Stimulated activated CD4-positive, alpha-beta T cell treated with anti-CD3 and anti-CD28 coated beads, Interleukin-15, amount 100 ng/mL, for 24 hours (primary cell): ENCODE results near the gene TRANK1.
"Not testable (repeated sequence)": the region's sequence is repeated elsewhere in the genome, so short reads cannot be mapped to it uniquely, and the experiment has no call there.

Experiments used
- DNase-seq: peaks from one replicate; pipeline ENCODE4 v3.0.0-alpha.2; 2020

Gene TRANK1

GRCh38 chr3:36944641-36945270 lies at the start of gene TRANK1:
TRANK1 (minus strand) TSS chr3:36945054; CDS start chr3:36944809, 245 bp downstream.
- peak; percentile 87 for DNase-seq

GRCh38 chr3:36993326-36994283 lies 48.8 kb upstream of the TRANK1 start, which contains the start of gene MLH1:
MLH1 (plus strand) TSS chr3:36993518; CDS start chr3:36993548, 30 bp downstream.
- peak; percentile 94 for DNase-seq

GRCh38 chr3:36992806-36993325 lies 48.0 kb upstream of the TRANK1 start, which contains the start of gene EPM2AIP1:
EPM2AIP1 (minus strand) TSS chr3:36993131; CDS start chr3:36993077, 54 bp downstream.
- peak; percentile 98 for DNase-seq

- DNase-seq, result peak; percentile 25
These were observed 47.3 kb upstream of the TRANK1 start for GRCh38 chr3:36991923-36992805.

GRCh38 chr3:36991147-36991546 lies 46.3 kb upstream of the TRANK1 start:
- peak; percentile 42 for DNase-seq

GRCh38 chr3:36989568-36989967 lies 44.7 kb upstream of the TRANK1 start:
- no peak for DNase-seq

- no peak for DNase-seq
These were observed 44.2 kb upstream of the TRANK1 start for GRCh38 chr3:36989005-36989404.

GRCh38 chr3:36988356-36988755 lies 43.5 kb upstream of the TRANK1 start:
- no peak for DNase-seq

GRCh38 chr3:36981006-36981405 lies 36.2 kb upstream of the TRANK1 start:
- no peak for DNase-seq

GRCh38 chr3:36973139-36973538 lies 28.3 kb upstream of the TRANK1 start:
- DNase-seq, result no peak

GRCh38 chr3:36972163-36972562 lies 27.3 kb upstream of the TRANK1 start:
- DNase-seq, result no peak

- peak; percentile 54 for DNase-seq
These were observed 24.9 kb upstream of the TRANK1 start for GRCh38 chr3:36969540-36970432.

GRCh38 chr3:36969085-36969484 lies 24.2 kb upstream of the TRANK1 start:
- DNase-seq, result no peak

GRCh38 chr3:36965440-36965839 lies 20.6 kb upstream of the TRANK1 start:
- DNase-seq, result no peak

GRCh38 chr3:36964817-36965216 lies 20.0 kb upstream of the TRANK1 start:
- no peak for DNase-seq

- no peak for DNase-seq
These were observed 19.5 kb upstream of the TRANK1 start for GRCh38 chr3:36964331-36964730.

- not testable (repeated sequence) for DNase-seq
These were observed 18.2 kb upstream of the TRANK1 start for GRCh38 chr3:36963008-36963407.

GRCh38 chr3:36960502-36960901 lies 15.6 kb upstream of the TRANK1 start:
- no peak for DNase-seq

- DNase-seq, result no peak
These were observed 15.0 kb upstream of the TRANK1 start for GRCh38 chr3:36959821-36960220.

GRCh38 chr3:36957862-36958686 lies 13.2 kb upstream of the TRANK1 start:
- no peak for DNase-seq
